PC-3 (cell line): ENCODE measurements around the gene NKAPD1.

ENCODE experiments used
- EZH2 ChIP-seq: fragments of 300-600 bp; sonication (generic); IDR thresholded peaks from one replicate; pipeline ENCODE4 v1.6.1; 2017; ENCODE audit warnings: antibody characterized with exemption, mild to moderate bottlenecking, low read length; ENCODE audit not compliant: unreplicated experiment
- EZH2phosphoT487 ChIP-seq: fragments of 300-600 bp; sonication (generic); IDR thresholded peaks from 2 replicates; pipeline ENCODE4 v1.6.1; 2018; ENCODE audit warnings: mild to moderate bottlenecking, antibody characterized with exemption, low read length, borderline replicate concordance

DNA sequence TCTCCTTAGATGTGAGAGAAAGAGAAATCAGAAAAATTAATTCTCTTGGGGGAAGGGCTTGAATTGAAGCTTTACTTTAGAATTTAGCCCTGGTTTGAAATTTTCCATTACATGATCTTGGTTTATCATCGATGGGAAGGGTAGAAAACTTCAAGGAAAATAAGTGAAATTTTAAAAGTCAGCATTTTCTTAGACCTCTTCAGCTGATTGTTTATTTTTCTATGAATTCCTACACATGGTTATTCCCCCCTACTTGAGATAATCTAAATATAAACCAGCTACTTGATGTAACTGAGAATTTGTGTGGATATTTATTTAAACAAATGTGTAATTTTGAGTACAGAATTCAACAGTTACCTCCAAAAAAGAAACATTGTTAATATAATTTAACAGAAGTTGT lies 11.2 kb upstream of the NKAPD1 start:
- TF ChIP-seq EZH2: no peak
- TF ChIP-seq EZH2phosphoT487: no peak
